NCI-H2107 (cell line): ENCODE results near the gene SVIL.
"Not testable (repeated sequence)": the region's sequence is repeated elsewhere in the genome, so short reads cannot be mapped to it uniquely, and the experiment has no call there.

Experiments used
- DNase-seq: peaks from one replicate; lab custom pipeline; 2025; lab: John Stamatoyannopoulos, UW

SVIL gene

GRCh38 chr10:29600067-29600466, 34.7 kb downstream of the SVIL start:
- DNase-seq: no peak

GRCh38 chr10:29598851-29599311, 35.9 kb downstream of the SVIL start:
- DNase-seq: no peak

DNA sequence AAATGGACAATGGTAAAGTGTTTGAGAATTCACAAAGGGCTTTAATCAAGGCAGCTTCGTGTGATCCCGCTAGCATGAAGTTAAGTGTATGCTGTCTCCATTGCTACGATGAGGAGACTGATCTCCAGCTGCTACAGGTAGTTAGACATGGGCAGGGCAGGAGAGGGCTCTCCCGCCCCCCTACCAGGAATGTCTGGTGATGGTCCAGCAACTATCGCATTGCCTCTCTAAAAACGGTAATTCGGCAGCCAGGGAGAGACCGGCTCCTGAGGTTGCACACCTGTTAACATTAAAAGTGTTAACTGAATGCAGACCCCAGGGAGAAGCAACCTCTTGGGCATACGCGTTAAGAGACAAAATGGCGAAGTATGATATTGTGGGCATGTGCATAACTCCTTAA, 37.9 kb downstream of the SVIL start:
- DNase-seq: no peak

- DNase-seq: no peak
Observed at GRCh38 chr10:29596356-29596755, 38.4 kb downstream of the SVIL start.

DNA sequence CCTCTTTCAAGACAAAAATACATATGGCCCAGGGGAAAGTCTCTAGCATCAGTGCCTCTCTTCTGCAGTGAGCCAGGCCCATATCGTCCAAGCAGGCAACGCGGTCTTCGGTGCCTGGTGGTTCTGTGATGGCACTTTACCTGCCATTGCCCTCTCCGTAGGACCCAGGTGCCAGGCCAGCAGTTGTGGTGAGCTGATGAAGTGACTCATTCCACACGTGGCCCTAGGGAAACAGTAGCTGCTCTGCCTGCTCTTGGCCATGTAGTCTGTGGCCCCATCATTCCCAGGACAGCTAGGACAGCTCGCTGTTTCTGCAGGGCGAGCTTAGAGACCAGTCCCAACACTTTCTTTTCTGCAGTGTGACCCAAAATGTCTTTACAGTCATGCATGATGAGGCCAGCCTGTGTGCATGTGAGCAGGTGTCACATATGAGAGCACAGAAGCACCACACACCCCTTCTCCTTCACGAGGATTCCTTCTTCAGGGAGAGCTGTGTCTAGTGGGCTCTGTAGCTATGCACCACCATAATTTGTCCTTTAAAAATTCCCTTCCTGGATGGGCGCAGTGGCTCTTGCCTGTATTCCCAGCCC, 39.0 kb downstream of the SVIL start:
- no peak for DNase-seq

GRCh38 chr10:29595146-29595545, 39.6 kb downstream of the SVIL start:
- DNase-seq: no peak

GRCh38 chr10:29591651-29591968, 43.2 kb downstream of the SVIL start:
- no peak for DNase-seq

DNA sequence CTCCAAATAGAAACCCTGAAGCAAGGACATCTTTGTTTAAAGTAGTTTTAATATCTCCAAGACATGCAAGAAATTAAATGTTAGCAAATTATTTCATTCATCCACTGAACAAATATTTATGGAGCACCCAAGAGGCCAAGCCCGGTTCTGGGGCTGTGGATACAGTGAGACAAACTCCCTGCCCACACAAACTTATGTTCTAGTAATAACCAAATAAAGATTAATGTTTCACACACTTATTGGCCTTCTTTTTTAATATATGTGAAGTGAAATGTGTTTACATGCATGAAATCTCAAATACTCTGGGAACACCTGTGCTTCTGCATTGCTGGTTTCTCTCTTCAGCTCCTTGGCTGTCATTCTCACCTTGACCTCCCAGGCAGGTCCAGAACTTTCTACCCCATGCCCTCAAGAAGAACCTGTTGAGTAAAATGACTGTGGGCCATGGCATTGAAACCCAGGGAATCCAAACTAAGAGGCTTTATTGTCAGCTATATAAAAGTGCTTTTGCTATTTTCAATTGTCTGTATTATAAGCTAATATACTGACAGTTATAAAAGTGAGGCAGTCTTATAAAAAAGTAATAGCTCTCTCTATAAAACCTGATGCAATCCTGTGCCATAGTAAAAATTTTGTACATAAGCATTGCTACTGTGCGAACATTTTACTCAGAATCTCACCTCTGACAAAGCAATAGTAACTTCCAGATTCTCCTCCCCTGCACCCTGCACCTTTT, 43.7 kb downstream of the SVIL start:
- no peak for DNase-seq

- no peak for DNase-seq
Observed at GRCh38 chr10:29588629-29589421, 45.9 kb downstream of the SVIL start.

DNA sequence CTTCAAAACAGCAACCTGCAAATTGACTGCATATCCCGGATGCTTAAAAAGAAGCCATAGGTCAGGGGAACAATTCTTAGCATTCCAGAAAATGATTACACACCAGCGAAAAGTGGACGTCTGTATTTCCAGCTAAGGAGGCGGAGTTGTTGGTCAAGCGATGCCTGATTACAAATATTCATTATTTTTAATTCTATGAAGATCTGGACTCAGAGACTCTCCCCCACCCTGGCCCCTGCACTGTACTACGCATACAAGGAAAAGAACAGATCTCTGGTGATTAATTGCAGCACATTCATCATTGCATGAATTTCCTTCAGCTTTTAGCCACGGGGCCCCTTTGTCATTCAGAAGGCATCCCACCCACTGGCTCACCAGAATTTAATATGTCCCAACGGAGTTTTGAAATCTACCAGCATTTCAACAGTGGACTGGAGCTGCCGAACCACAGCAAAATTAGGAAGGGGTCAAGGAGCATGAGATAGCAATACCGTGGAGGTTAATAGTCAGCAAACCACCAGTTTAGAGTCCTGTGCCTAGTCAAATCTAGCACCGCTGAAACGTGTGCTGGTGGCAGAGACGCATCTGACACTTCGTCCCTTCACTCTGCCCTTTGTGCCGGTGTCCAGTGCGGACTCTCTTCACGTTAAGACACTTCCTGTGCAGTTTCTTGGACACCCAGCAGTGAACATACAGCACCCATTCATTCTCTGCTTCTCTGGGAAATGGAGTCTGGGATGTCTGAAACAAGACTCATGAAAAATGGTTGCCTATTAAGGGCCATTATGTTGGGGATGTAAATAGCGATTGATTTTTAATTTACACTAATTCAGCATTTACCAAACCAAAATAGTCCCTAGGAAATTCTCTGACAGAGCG, 46.8 kb downstream of the SVIL start:
- not testable (repeated sequence) for DNase-seq

- DNase-seq: not testable (repeated sequence)
Observed at GRCh38 chr10:29587102-29587749, 47.5 kb downstream of the SVIL start.

DNA sequence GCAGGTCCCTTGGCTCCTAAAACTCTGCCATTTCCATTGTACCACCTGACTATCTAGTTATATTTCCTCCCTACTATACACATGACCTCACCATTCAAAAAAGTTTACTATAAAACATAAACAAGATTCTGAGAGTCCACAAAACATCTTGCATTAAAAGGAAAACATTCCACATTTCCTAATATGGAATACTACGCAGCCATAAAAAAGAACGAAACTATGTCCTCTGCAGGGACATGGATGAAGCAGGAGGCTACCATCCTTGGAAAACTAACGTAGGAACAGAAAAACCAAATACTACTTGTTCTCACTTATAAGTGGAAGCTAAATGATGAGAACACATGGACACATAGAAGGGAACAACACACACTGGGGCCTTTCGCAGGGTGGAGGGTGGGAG, 48.3 kb downstream of the SVIL start:
- no peak for DNase-seq

DNA sequence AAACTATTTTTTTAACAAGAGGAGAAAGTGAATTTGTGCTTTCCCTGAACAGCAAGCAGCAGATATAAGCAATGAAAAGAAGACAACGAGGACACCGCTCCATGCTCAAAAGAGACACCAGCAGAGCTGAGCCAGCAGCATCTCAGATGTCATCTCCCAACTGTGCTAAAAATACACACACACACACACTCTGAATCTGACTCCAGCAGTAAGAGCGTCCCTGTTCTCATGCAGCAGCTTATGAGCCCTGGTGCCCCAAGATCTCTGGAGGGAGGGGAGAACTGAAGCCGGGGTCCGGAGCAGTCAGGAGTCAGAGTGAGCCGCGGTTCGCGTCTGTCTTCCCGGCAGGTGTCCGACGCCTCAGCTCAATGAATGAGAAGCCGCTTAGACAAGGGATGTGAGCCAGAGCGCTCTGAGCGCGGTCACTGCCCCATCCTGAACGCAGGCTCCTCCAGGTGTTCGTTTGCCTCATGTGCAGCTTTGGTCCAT, 49.2 kb downstream of the SVIL start:
- no peak for DNase-seq

GRCh38 chr10:29584436-29584835, 50.3 kb downstream of the SVIL start:
- DNase-seq: no peak

DNA sequence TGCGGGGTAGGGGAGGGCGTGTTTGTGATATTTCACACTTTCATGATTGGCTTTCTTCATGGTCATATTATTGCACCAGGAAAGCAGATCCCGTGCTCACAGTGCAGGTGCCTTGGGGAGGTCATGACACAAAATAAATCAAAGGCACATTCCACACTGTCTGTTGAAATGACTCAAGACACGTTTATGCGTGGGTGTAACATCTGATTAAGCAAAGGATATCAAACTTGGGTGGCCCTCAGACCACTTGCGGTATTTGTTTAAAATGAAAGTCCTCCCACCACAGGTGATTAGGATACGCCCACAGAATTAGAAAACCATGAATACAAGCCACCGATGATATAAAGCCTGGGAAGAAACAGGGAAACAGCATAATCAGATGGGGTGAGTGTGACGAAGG, 51.1 kb downstream of the SVIL start:
- no peak for DNase-seq

DNA sequence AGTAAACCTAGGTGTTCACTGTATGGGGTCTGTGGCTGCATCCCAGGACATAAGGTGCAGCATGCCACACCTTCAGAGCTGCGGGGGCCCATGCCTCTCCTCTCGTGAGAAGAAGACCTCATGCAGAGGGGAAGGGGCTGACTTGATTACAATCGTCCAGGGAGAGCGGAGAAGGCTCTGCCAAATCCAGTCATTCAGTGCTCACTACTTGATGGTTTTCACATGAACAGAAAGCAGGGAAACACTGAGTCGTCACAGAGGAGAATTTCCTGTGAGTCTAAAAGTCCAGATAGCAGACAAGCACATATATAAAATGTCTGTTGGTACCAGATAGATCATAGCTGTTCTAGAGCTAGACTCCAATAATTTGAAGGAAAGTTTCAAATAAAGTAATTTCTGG, 52.0 kb downstream of the SVIL start:
- not testable (repeated sequence) for DNase-seq

GRCh38 chr10:29579455-29579970, 55.3 kb downstream of the SVIL start:
- DNase-seq: no peak

GRCh38 chr10:29578457-29578856, 56.3 kb downstream of the SVIL start:
- no peak for DNase-seq

- DNase-seq: no peak
Observed at GRCh38 chr10:29576681-29577080, 58.1 kb downstream of the SVIL start.

GRCh38 chr10:29575098-29575455, 59.7 kb downstream of the SVIL start:
- no peak for DNase-seq
